GM18870 (cell line): ENCODE results near the gene THEMIS.

ENCODE experiments used
- ATAC-seq: cut with Tn5 transposase; IDR thresholded peaks from one replicate; pipeline ENCODE4 v1.9.1; 2021; ENCODE audit warnings: moderate library complexity; ENCODE audit not compliant: unreplicated experiment

Gene THEMIS

GRCh38 chr6:127860723-127861122 is 40.1 kb downstream of the THEMIS start:
- no peak for ATAC-seq

GRCh38 chr6:127859956-127860355 is 40.9 kb downstream of the THEMIS start:
- no peak for ATAC-seq

GRCh38 chr6:127858727-127859391 is 42.0 kb downstream of the THEMIS start:
- no peak for ATAC-seq

- no peak for ATAC-seq
Observed at GRCh38 chr6:127857051-127857637, 43.7 kb downstream of the THEMIS start.

GRCh38 chr6:127855542-127856159 is 45.2 kb downstream of the THEMIS start:
- ATAC-seq, result no peak

GRCh38 chr6:127854009-127854408 is 46.8 kb downstream of the THEMIS start:
- ATAC-seq, result no peak

GRCh38 chr6:127851197-127851596 is 49.7 kb downstream of the THEMIS start:
- ATAC-seq, result no peak

- no peak for ATAC-seq
Observed at GRCh38 chr6:127845242-127845641, 55.6 kb downstream of the THEMIS start.

GRCh38 chr6:127844529-127844928 is 56.3 kb downstream of the THEMIS start:
- ATAC-seq, result no peak

GRCh38 chr6:127843582-127843981 is 57.3 kb downstream of the THEMIS start:
- no peak for ATAC-seq

- no peak for ATAC-seq
Observed at GRCh38 chr6:127842562-127842961, 58.3 kb downstream of the THEMIS start.

- no peak for ATAC-seq
Observed at GRCh38 chr6:127841811-127842210, 59.0 kb downstream of the THEMIS start.

GRCh38 chr6:127834136-127834535 is 66.7 kb downstream of the THEMIS start:
- ATAC-seq, result no peak

- no peak for ATAC-seq
Observed at GRCh38 chr6:127833336-127833735, 67.5 kb downstream of the THEMIS start.

GRCh38 chr6:127832381-127832780 is 68.5 kb downstream of the THEMIS start:
- ATAC-seq, result no peak

- no peak for ATAC-seq
Observed at GRCh38 chr6:127824061-127824460, 76.8 kb downstream of the THEMIS start.

- ATAC-seq, result no peak
Observed at GRCh38 chr6:127821431-127821830, 79.4 kb downstream of the THEMIS start.

- ATAC-seq, result no peak
Observed at GRCh38 chr6:127818149-127818548, 82.7 kb downstream of the THEMIS start.

- ATAC-seq, result no peak
Observed at GRCh38 chr6:127816643-127817042, 84.2 kb downstream of the THEMIS start.

GRCh38 chr6:127813699-127814027 is 87.2 kb downstream of the THEMIS start:
- ATAC-seq, result no peak

GRCh38 chr6:127812985-127813698 is 87.7 kb downstream of the THEMIS start:
- ATAC-seq, result no peak
